WTC11 (cell line): ENCODE results near the gene ZNF74. TPM values are rescaled to one million over a fixed set of nuclear protein-coding genes. Genes with fewer than 3 reads are reported as not detected.

Experiments
- ATAC-seq: fragments of 200-7000 bp; cut with Tn5 transposase; 2 replicates; pipeline ENCODE4 v1.10.0; 2021; ENCODE audit warnings: mild to moderate bottlenecking, moderate library complexity
- CTCF ChIA-PET: fragments of 300-600 bp; sonication (Branson Sonifier 250); formaldehyde crosslinking; loops from one replicate; lab custom pipeline; 2021; ENCODE audit warnings: antibody characterized with exemption; lab: Charles Lee
- POLR2A ChIA-PET: fragments of 350-600 bp; sonication (Branson Sonifier 250); formaldehyde crosslinking; loops from one replicate; lab custom pipeline; 2021; ENCODE audit warnings: antibody characterized with exemption; lab: Charles Lee
- DNase-seq: peaks from one replicate; pipeline ENCODE4 v3.0.0; 2021; ENCODE audit warnings: low spot score
- H3K27ac Mint-ChIP-seq: 2 replicates; pipeline ENCODE4 v1.8.0; 2021; ENCODE audit warnings: mixed read lengths
- H3K27me3 Mint-ChIP-seq: 2 replicates; pipeline ENCODE4 v1.8.0; 2021; ENCODE audit warnings: low read depth, mild to moderate bottlenecking, moderate library complexity, mixed read lengths
- H3K36me3 Mint-ChIP-seq: 2 replicates; pipeline ENCODE4 v1.8.0; 2021; ENCODE audit warnings: mixed read lengths
- H3K4me1 Mint-ChIP-seq: 2 replicates; pipeline ENCODE4 v1.8.0; 2022; ENCODE audit warnings: mixed read lengths
- H3K4me3 Mint-ChIP-seq: 2 replicates; pipeline ENCODE4 v1.8.0; 2021; ENCODE audit warnings: mild to moderate bottlenecking, moderate library complexity, mixed read lengths
- H3K9me3 Mint-ChIP-seq: 2 replicates; pipeline ENCODE4 v1.8.0; 2021; ENCODE audit warnings: mixed read lengths
- ARID4B ChIP-seq: sonication (generic); formaldehyde crosslinking; IDR thresholded peaks from 2 replicates; pipeline ENCODE4 v1.8.0; 2023; ENCODE audit warnings: missing genetic modification reagents, mild to moderate bottlenecking, borderline replicate concordance
- ATF1 ChIP-seq: sonication (generic); formaldehyde crosslinking; IDR thresholded peaks from 2 replicates; pipeline ENCODE4 v1.8.1; 2023; ENCODE audit warnings: mild to moderate bottlenecking, moderate library complexity, missing genetic modification reagents
- CBFB ChIP-seq: sonication (generic); formaldehyde crosslinking; IDR thresholded peaks from 2 replicates; pipeline ENCODE4 v1.8.1; 2022; ENCODE audit warnings: mild to moderate bottlenecking, low read depth, missing genetic modification reagents
- CREB1 ChIP-seq: sonication (generic); formaldehyde crosslinking; IDR thresholded peaks from 2 replicates; pipeline ENCODE4 v1.8.0; 2023; ENCODE audit warnings: mild to moderate bottlenecking, missing genetic modification reagents
- E2F1 ChIP-seq: sonication (generic); formaldehyde crosslinking; IDR thresholded peaks from 2 replicates; pipeline ENCODE4 v1.8.0; 2022; ENCODE audit warnings: mild to moderate bottlenecking, missing genetic modification reagents
- E2F5 ChIP-seq: sonication (generic); formaldehyde crosslinking; IDR thresholded peaks from 2 replicates; pipeline ENCODE4 v1.8.1; 2022; ENCODE audit warnings: mild to moderate bottlenecking, moderate library complexity, missing genetic modification reagents
- FOXJ3 ChIP-seq: sonication (generic); formaldehyde crosslinking; IDR thresholded peaks from 2 replicates; pipeline ENCODE4 v1.9.0; 2021; ENCODE audit warnings: missing genetic modification reagents, mild to moderate bottlenecking, borderline replicate concordance
- FOXK1 ChIP-seq: sonication (generic); formaldehyde crosslinking; IDR thresholded peaks from 2 replicates; pipeline ENCODE4 v1.8.0; 2022; ENCODE audit warnings: mild to moderate bottlenecking, moderate library complexity, missing genetic modification reagents
- FOXP4 ChIP-seq: sonication (generic); formaldehyde crosslinking; IDR thresholded peaks from 2 replicates; pipeline ENCODE4 v1.8.0; 2022; ENCODE audit warnings: mild to moderate bottlenecking, missing genetic modification reagents
- IRF1 ChIP-seq: sonication (generic); formaldehyde crosslinking; IDR thresholded peaks from 2 replicates; pipeline ENCODE4 v1.8.0; 2023; ENCODE audit warnings: missing genetic modification reagents
- NFE2L1 ChIP-seq: sonication (generic); formaldehyde crosslinking; IDR thresholded peaks from 2 replicates; pipeline ENCODE4 v1.8.1; 2023; ENCODE audit warnings: missing genetic modification reagents
- PRRX2 ChIP-seq: fragments of 250-450 bp; sonication (Bioruptor Pico); IDR thresholded peaks from 2 replicates; pipeline ENCODE4 v1.8.0; 2021; ENCODE audit warnings: mild to moderate bottlenecking
- SMAD4 ChIP-seq: sonication (generic); formaldehyde crosslinking; IDR thresholded peaks from 2 replicates; pipeline ENCODE4 v1.8.0; 2022; ENCODE audit warnings: mild to moderate bottlenecking, missing genetic modification reagents
- SOX15 ChIP-seq: fragments of 250-450 bp; sonication (Bioruptor Pico); IDR thresholded peaks from 2 replicates; pipeline ENCODE4 v1.9.0; 2021; ENCODE audit warnings: mild to moderate bottlenecking
- TCF7 ChIP-seq: sonication (generic); formaldehyde crosslinking; IDR thresholded peaks from 2 replicates; pipeline ENCODE4 v1.8.0; 2022; ENCODE audit warnings: mild to moderate bottlenecking, low read depth, missing genetic modification reagents, moderate library complexity
- ZBTB43 ChIP-seq: sonication (generic); formaldehyde crosslinking; IDR thresholded peaks from 2 replicates; pipeline ENCODE4 v1.8.1; 2023; ENCODE audit warnings: mild to moderate bottlenecking, missing genetic modification reagents
- ZMAT4 ChIP-seq: fragments of 250-450 bp; sonication (Bioruptor Pico); IDR thresholded peaks from 2 replicates; pipeline ENCODE4 v1.9.0; 2021; ENCODE audit warnings: mild to moderate bottlenecking
- ZNF219 ChIP-seq: sonication (generic); formaldehyde crosslinking; IDR thresholded peaks from 2 replicates; pipeline ENCODE4 v1.8.0; 2023; ENCODE audit warnings: missing genetic modification reagents, mild to moderate bottlenecking, borderline replicate concordance
- ZNF232 ChIP-seq: sonication (generic); formaldehyde crosslinking; IDR thresholded peaks from 2 replicates; pipeline ENCODE4 v1.8.0; 2022; ENCODE audit warnings: mild to moderate bottlenecking, missing genetic modification reagents
- ZNF317 ChIP-seq: sonication (generic); formaldehyde crosslinking; IDR thresholded peaks from 2 replicates; pipeline ENCODE4 v1.8.1; 2023; ENCODE audit warnings: low read depth, mild to moderate bottlenecking, moderate library complexity, missing genetic modification reagents, borderline replicate concordance
- ZNF416 ChIP-seq: fragments of 250-450 bp; sonication (Bioruptor Pico); IDR thresholded peaks from 2 replicates; pipeline ENCODE4 v1.9.0; 2021; ENCODE audit warnings: mild to moderate bottlenecking, inconsistent platforms
- ZNF512 ChIP-seq: sonication (generic); formaldehyde crosslinking; IDR thresholded peaks from 2 replicates; pipeline ENCODE4 v1.8.1; 2022; ENCODE audit warnings: missing genetic modification reagents, borderline replicate concordance
- total RNA-seq: library from RNA; stranded (reverse); gene quantifications from 3 replicates; pipeline ENCODE4 v1.2.3, GENCODE V29; 2021

Gene ZNF74
- total RNA-seq, 1 experiment from 2014 or later: 62.8 TPM

- TF ChIP-seq ARID4B (no peak), CBFB (CRISPR knock-in tag) (no peak), ZNF232 (no peak), FOXP4 (no peak), E2F1 (CRISPR knock-in tag) (no peak), FOXJ3 (CRISPR knock-in tag) (no peak), TCF7 (CRISPR knock-in tag) (no peak), CREB1 (CRISPR knock-in tag) (no peak), NFE2L1 (CRISPR knock-in tag) (no peak), ZNF317 (no peak), SMAD4 (no peak), ZNF512 (CRISPR knock-in tag) (no peak)
These were observed 4.7 kb upstream of the ZNF74 start (continued) for GRCh38 chr22:20389288-20389687.

GRCh38 chr22:20390394-20390907, 3.5 kb upstream of the ZNF74 start:
- POLR2A ChIA-PET: no interaction called here
- ATAC-seq: no peak
- no peaks in the 10 kb centered on the region; the same call in none of the 2 replicates for H3K27me3 Mint-ChIP-seq
- H3K4me3 Mint-ChIP-seq: no peak overlapping the region
- no peak for DNase-seq
- CTCF ChIA-PET: no interaction called here
- peaks cover 6% of the 10 kb centered on the region for H3K9me3 Mint-ChIP-seq
- peaks cover 17% of the 10 kb centered on the region for H3K4me1 Mint-ChIP-seq
- no peaks in the 10 kb centered on the region for H3K36me3 Mint-ChIP-seq
- no peak overlapping the region for H3K27ac Mint-ChIP-seq
- no peak for TF ChIP-seq IRF1 (CRISPR knock-in tag)
- no peak for TF ChIP-seq FOXJ3 (CRISPR knock-in tag)
- TF ChIP-seq E2F5 (CRISPR knock-in tag): no peak
- no peak for TF ChIP-seq ZMAT4 (CRISPR knock-in tag)
- no peak for TF ChIP-seq ZNF219 (CRISPR knock-in tag)
- TF ChIP-seq SOX15 (CRISPR knock-in tag): no peak
- TF ChIP-seq ATF1: no peak
- no peak for TF ChIP-seq PRRX2 (CRISPR knock-in tag)
- TF ChIP-seq ZBTB43 (CRISPR knock-in tag): no peak
- TF ChIP-seq ZNF416 (CRISPR knock-in tag): no peak
- TF ChIP-seq FOXK1 (CRISPR knock-in tag): no peak
